Astrocyte of the hippocampus (primary cell): ENCODE data around the gene CABP5.

Experiments
- DNase-seq: peaks from one replicate; pipeline ENCODE4 v3.0.0; 2011; ENCODE audit warnings: low read depth, low spot score

CABP5 gene

DNA sequence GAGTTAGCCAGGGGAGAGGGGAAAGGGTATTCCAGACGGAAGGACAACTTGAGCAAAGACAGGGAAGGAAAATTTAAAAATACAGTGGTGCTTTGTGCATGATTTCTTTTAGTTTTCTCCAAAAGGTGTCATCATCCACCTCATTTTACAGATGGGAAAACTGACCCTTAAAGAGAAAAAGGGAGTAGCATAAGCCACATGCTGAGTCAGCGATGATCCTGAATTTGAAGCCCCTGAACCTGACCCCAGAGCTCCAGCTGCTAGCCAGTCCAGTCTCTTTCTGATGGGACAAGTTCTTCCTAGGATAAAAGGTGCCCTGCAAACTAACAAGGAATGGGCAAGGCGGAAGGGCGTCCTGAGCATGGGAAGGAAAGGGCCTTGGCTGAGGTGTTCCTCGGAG, 10.3 kb downstream of the CABP5 start:
- DNase-seq = no peak

DNA sequence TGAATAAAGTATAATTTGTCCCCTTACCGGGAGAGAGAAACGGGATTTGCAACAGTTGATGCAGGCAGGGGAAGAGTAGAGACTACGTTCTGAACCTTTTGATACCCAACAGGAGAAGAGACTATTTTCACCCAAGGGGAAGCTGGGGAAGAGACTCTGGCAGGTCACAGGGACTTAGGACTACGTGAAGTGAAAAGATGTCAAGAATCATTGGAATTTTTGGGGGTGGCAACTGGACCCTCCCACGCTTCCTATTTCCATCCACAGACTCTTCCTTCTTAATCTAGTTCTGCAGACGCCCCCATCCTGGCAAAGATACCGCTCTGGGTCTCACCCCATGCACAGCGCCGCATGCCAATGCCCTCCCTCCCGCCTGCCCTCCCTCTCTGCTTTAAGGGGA, 13.8 kb downstream of the CABP5 start:
- no peak for DNase-seq

DNA sequence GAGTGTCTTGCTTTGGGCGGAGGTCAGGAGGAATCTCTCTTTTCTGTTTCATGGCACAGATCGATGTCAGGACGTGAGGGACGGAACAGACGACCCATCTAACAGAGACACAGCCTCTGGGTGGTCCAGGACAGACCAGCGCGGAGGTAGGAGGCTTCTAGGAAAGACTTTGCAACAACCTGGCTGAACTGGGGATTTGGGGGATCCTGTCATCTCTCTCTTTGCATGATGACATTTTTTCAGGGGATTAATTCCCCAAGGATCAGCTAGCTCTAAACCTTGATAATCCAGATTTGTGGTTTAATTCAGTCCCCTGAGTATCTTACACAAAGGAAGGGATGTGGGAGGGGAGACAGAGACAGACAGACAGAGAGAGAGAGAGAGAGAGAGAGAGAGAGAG, 14.4 kb downstream of the CABP5 start:
- DNase-seq = no peak

DNA sequence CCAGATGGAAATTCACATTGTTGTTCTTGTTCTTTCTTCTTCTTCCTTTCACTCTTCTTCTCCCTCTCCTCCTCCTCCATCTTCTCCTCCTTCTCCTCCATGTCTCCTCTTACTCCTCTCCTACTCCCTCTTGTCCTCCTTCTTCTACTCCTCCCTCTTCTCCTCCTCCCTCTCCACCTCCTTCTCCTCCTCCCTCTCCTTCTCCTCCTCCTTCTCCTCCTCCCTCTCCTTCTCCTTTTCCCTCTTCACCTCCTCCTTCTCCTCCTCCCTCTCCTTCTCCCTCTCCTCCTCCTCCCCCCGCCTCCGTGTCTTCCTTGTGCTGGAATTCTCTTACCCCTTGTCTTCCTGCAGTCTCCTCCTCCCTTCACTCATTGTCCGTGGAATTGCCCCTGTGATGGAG, 18.4 kb downstream of the CABP5 start:
- no peak for DNase-seq

DNA sequence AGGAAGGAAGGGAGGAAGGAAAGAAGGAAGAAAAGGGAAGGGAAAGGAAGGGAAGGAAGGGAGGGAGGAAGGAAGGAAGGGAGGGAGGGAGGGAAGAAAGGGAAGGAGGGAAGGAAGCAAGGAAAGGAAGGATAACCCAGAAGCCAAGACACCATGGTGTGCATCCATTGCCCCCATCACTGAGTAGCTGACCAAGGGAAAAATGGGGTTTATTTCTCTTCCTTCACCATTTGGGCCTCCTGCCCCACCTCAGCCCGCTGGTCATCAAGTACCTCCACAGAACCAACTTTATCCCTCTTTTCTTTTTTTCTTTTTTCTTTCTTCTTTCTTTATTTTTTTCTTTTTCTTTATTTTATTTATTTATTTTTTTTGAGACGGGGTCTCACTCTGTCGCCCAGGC, 20.4 kb downstream of the CABP5 start:
- no peak for DNase-seq

DNA sequence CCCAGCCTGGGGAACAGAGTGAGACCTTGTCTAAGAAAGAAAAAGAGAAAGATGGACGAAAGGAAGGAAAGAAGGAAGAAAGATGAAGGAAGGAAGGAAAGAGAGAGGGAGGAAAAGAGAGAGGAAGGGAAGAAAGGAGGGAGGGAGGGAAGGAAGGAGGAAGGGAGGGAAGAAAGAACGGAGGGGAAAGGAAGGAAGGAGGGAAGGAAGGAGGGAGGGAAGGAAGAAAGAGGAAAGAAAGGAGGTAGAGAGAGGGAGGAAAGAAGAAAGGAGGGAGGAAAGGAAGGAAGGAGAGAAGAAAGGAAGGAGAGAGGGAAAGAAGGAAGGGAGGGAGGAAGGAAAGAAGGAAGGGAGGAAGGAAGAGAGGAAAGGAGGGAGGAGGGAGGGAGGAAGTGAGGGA, 20.9 kb downstream of the CABP5 start:
- DNase-seq = no peak

DNA sequence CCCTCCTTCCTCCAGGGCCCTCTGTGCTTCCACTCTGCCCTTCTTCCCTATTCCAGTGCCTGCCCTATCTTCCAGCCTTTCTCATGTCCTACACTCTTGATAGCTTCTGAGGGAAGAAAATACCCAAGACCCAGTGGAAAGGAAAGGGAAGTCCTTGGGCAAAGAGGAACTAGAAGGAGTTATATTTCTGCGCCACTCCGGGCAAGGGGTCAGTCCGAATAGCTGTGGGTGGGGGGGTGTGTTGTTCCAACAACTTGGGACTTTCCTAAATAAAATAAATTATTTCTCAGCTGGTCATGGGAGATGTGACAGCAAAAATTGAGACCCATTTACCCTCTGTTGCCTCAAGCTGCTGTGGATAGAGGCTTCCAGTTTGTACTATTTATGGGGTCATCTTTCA, 23.2 kb downstream of the CABP5 start:
- no peak for DNase-seq

DNA sequence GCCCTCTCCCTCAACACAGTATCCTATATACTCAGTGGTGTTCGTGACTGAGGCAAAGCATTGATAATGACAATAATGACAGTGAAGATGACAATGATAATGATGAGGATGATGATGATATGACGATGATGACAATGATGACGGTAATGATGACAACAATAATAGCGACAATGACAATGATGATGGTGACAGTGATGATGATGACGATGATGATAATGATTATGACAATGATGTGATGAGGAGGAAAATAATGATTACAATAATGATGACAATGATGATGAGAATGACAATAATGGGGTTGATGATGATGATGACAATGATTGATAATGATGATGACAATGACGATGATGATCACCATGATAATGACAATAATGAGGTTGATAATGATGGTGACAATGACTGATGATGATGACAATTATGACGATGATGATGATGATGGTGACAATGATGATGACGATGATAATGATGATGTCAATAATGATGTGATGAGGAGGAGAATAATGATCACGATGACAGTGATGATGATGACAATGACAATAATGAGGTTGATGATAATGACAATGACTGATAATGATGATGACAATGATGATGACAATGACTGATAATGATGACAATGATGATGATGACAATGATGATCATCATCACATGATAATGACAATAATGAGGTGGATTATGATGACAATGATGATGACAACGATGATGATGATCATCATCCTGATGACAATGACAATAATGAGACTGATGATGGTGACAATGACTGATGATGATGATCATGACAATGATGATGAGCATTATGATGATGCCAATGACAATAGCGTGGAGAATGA, 32.7 kb downstream of the CABP5 start:
- no peak for DNase-seq

DNA sequence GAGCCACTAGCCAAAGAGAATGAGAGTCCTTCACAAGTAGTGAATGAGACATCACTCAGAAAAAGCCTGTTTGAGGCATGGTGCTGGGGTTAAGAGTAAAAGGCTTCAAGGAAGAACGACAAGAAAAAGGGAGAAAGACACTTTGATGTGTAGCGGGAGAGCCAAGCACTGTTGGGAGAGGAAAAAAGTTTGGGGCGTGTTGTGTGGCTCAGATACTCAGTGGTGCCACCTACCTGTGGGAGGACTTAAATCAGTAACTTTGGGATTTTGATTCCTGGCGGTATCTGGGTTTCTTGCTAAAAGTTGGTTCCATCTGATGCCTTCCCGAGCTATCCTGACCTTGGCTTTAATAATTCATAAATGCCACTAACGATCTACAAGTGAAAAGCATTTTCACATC, 37.1 kb downstream of the CABP5 start:
- no peak for DNase-seq

DNA sequence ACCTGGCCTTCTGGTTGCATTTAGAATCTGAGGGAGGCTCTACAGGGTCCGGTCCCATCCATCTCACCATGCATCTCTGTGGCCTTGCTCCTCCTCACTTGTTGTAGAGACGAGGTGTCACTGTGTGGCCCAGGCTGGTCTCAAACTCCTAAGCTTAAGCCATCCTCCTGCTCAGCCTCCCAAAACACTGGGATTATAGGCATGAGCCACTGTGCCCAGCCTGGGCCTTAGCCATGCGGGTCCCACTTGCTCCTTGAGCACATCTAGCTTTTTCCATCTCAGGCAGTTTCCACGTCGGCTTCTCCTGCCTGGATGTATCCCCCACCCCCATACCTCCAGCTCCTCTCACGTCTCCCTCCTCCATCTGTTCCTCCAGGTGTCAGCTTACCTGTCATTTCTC, 39.6 kb downstream of the CABP5 start:
- DNase-seq = no peak

DNA sequence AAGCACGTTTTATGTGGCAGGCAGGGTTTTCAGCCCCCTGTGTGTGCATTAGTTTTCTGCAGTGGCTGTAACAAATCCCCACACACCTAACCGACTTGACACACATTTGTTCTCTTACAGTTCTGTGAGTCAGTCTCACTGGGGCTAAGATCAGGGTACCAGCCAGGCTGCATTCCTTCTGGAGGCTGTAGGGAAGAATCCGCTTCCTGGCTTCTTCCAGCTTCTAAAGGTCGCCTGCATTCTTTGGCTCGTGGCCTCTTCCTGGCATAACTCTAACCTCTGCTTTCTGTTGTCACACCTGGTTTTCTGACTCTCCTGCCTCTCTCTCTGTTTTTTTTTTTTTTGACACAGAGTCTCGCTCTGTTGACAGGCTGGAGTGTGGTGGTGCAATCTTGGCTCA, 43.0 kb downstream of the CABP5 start:
- DNase-seq = no peak

DNA sequence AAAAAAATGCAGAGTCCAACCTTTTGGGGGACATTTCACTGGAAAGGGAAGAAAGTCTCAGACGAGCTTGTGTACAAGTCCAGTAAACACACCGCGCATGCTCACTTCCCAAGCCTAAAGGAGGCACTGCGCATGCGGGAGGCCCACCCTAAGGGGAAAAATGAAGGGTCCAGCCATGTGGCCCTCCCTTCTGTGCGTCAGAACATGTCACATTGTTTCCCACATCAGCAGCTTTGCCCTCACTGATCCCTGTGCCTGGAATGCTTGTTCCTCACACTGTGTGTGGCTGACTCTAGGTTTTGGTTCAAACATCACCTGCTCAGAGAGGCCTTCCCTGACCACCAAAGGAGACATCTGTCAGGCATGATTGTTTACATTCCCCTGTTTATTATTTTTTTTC, 45.1 kb downstream of the CABP5 start:
- DNase-seq = no peak

DNA sequence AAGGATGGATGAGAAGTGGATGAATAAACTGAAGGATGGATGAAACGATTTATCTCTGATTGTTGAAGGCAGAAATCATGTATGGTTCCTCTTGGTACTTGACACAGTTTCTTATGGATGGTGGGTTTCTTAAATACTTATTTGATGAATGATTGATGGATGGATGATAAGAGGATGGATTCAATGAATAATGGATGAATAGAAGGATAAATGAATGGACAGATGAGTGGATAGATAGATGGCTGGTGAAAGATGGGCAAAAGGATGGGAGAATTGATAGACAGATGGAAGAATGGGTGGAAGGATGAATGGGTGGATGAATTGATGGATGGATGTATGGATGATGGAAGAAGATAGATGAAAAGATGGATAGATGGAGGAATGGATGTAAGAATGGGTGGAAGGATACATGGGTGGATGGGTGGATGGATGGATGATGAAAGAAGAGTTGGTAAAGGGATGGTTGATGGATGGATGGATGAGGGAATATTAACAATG, 47.6 kb downstream of the CABP5 start:
- DNase-seq = no peak

DNA sequence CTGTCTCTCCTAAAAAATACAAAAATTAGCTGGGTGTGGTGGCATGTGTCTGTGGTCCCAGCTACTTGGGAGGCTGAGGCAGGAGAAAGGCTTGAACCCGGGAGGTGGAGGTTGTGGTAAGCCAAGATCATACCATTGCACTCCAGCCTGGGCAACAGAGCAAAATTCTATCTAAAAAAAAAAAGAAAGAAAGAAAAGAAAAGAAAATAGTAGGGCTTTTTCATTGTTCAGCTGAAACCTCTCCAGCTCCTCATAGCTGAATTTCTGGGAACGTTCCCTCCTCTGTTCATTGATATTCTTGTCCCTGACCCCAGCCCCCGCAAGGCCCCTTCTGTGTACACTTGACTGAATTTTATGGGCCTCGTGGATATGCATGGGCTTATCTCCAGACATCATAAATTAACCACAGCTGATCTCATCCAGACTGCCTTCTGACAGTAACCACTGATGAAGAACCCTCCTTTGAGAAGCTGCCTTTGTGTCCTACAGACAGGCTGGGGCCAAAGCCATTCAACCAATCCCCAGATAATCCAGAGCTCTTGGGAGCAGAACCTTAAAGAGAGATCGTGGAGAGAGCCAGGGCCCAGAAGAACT, 49.6 kb downstream of the CABP5 start, which contains the start of gene ELSPBP1:
TSS of gene ELSPBP1 (plus strand) at position 424 of the 594 bp plus-strand sequence. CDS start 14,036 bp downstream, outside the sequence.
- DNase-seq = no peak

DNA sequence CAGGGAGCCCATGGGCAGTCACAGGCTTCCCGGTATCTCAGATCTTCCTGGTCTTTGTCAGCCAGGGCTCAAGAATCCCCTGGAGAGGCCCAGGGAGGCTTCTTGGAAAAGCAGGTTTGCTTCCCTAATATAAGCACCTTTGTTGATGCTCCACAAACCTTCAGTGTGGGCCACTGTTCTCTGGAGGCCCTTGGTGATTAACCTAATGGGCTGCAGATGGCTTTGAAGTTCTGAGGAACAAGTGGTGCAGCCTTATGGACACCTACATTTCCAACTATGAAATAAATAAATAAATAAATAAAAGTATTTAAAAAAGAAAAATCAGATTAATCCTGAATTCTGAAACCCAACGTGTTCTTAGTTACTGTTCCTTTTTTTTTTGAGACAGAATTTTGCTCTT, 51.8 kb downstream of the CABP5 start, which contains the start of gene BSPH1:
TSS of gene BSPH1 (minus strand) at position 101 of the 400 bp plus-strand sequence. CDS start at position 12, 89 bp downstream.
- no peak for DNase-seq

DNA sequence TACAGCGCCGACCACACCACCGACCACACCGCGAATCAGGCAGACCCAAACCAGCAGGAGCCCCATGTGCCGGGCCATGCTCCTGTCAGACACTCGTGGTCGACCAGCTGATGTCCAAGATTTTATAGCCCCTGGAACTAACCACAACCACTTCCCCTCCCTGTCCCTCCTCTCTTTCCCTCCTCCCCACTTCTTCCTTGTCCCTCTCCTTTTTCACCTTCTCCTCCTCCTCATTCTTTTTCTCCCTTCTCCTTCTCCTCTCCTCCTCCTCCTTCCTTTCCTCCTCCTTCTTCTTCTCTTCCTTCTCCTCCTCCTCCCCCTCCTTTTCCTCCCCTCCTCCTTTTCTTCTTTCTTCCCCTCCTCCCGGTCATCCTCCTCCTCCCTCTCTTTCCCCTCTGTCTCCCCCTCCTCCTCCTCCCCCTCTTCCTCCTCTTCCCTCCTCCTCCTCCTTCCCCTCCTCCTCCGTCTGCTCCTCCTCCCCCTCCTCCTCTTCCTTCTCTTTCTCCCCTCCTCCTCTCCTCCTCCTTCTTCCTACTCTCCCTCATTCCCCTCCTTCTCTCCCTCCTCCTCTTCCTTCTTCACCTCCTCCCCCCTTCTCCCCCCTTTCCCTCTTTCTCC, 52.6 kb downstream of the CABP5 start:
- no peak for DNase-seq
